HEK293 (cell line): ENCODE measurements around the gene GJB2.

Source experiments
- AEBP2 ChIP-seq: fragments of 450-650 bp; formaldehyde crosslinking; IDR thresholded peaks from 2 replicates; pipeline ENCODE4 v1.5.1; 2016; ENCODE audit warnings: missing biosample characterization, missing genetic modification characterization, borderline replicate concordance
- FEZF1 ChIP-seq: fragments of 450-650 bp; formaldehyde crosslinking; IDR thresholded peaks from 2 replicates; pipeline ENCODE4 v1.5.1; 2016; ENCODE audit warnings: missing biosample characterization, missing genetic modification characterization
- GLIS1 ChIP-seq: fragments of 450-650 bp; formaldehyde crosslinking; IDR thresholded peaks from 2 replicates; pipeline ENCODE4 v1.5.1; 2016; ENCODE audit warnings: missing biosample characterization, missing genetic modification characterization
- IKZF3 ChIP-seq: fragments of 450-650 bp; IDR thresholded peaks from 2 replicates; pipeline ENCODE4 v1.5.0; 2018; ENCODE audit warnings: missing biosample characterization, mild to moderate bottlenecking, missing genetic modification characterization, moderate library complexity
- KLF10 ChIP-seq: fragments of 450-650 bp; IDR thresholded peaks from 2 replicates; pipeline ENCODE4 v1.5.1; 2018; ENCODE audit warnings: missing biosample characterization, mild to moderate bottlenecking, missing genetic modification characterization
- PATZ1 ChIP-seq: fragments of 450-650 bp; formaldehyde crosslinking; IDR thresholded peaks from 2 replicates; pipeline ENCODE4 v1.5.1; 2016; ENCODE audit warnings: missing biosample characterization, missing genetic modification characterization
- PRDM10 ChIP-seq: fragments of 450-650 bp; formaldehyde crosslinking; IDR thresholded peaks from 2 replicates; pipeline ENCODE4 v1.5.1; 2016; ENCODE audit warnings: missing biosample characterization, missing genetic modification characterization
- PRDM6 ChIP-seq: fragments of 450-650 bp; formaldehyde crosslinking; IDR thresholded peaks from 2 replicates; pipeline ENCODE4 v1.5.1; 2017; ENCODE audit warnings: missing biosample characterization, missing genetic modification characterization
- SCRT2 ChIP-seq: fragments of 450-650 bp; formaldehyde crosslinking; IDR thresholded peaks from 2 replicates; pipeline ENCODE4 v1.5.1; 2016; ENCODE audit warnings: missing biosample characterization, missing genetic modification characterization
- ZBTB11 ChIP-seq: fragments of 450-650 bp; formaldehyde crosslinking; conservative IDR thresholded peaks from 2 replicates; pipeline ENCODE4 v1.5.1; 2016; ENCODE audit warnings: low read depth, missing biosample characterization, missing genetic modification characterization
- ZBTB20 ChIP-seq: fragments of 450-650 bp; formaldehyde crosslinking; IDR thresholded peaks from 2 replicates; pipeline ENCODE4 v1.5.1; 2016; ENCODE audit warnings: missing biosample characterization, missing genetic modification characterization
- ZBTB6 ChIP-seq: fragments of 450-650 bp; formaldehyde crosslinking; IDR thresholded peaks from 2 replicates; pipeline ENCODE4 v1.5.1; 2017; ENCODE audit warnings: missing biosample characterization, missing genetic modification characterization
- ZEB2 ChIP-seq: fragments of 450-650 bp; formaldehyde crosslinking; IDR thresholded peaks from 2 replicates; pipeline ENCODE4 v1.5.1; 2016; ENCODE audit warnings: missing biosample characterization, missing genetic modification characterization
- ZNF174 ChIP-seq: fragments of 450-650 bp; formaldehyde crosslinking; IDR thresholded peaks from 2 replicates; pipeline ENCODE4 v1.5.0; 2017; ENCODE audit warnings: missing biosample characterization, mild to moderate bottlenecking, missing genetic modification characterization
- ZNF302 ChIP-seq: fragments of 450-650 bp; formaldehyde crosslinking; IDR thresholded peaks from 2 replicates; pipeline ENCODE4 v1.5.1; 2016; ENCODE audit warnings: missing biosample characterization, missing genetic modification characterization, low read depth
- ZNF354C ChIP-seq: fragments of 450-650 bp; formaldehyde crosslinking; IDR thresholded peaks from 2 replicates; pipeline ENCODE4 v1.5.1; 2016; ENCODE audit warnings: missing biosample characterization, missing genetic modification characterization, low read depth, borderline replicate concordance
- ZNF488 ChIP-seq: fragments of 450-650 bp; formaldehyde crosslinking; IDR thresholded peaks from 2 replicates; pipeline ENCODE4 v1.5.1; 2016; ENCODE audit warnings: missing biosample characterization, missing genetic modification characterization
- ZNF596 ChIP-seq: fragments of 450-650 bp; IDR thresholded peaks from 2 replicates; pipeline ENCODE4 v1.5.0; 2018; ENCODE audit warnings: missing biosample characterization, mild to moderate bottlenecking, missing genetic modification characterization, moderate library complexity
- ZNF600 ChIP-seq: fragments of 450-650 bp; formaldehyde crosslinking; IDR thresholded peaks from 2 replicates; pipeline ENCODE4 v1.5.1; 2016; ENCODE audit warnings: missing biosample characterization, missing genetic modification characterization
- ZNF658 ChIP-seq: fragments of 450-650 bp; formaldehyde crosslinking; IDR thresholded peaks from 2 replicates; pipeline ENCODE4; 2016; ENCODE audit warnings: missing biosample characterization, missing genetic modification characterization
- ZNF660 ChIP-seq: fragments of 450-650 bp; IDR thresholded peaks from 2 replicates; pipeline ENCODE4 v1.5.1; 2018; ENCODE audit warnings: missing biosample characterization, mild to moderate bottlenecking, missing genetic modification characterization
- ZNF76 ChIP-seq: fragments of 450-650 bp; formaldehyde crosslinking; IDR thresholded peaks from 2 replicates; pipeline ENCODE4; 2016; ENCODE audit warnings: low read depth, missing biosample characterization, missing genetic modification characterization, borderline replicate concordance
- ZXDB ChIP-seq: fragments of 450-650 bp; formaldehyde crosslinking; IDR thresholded peaks from 2 replicates; pipeline ENCODE4 v1.5.1; 2016; ENCODE audit warnings: missing biosample characterization, missing genetic modification characterization

Gene GJB2

GRCh38 chr13:20141238-20142022 lies 51.3 kb downstream of the GJB2 start (continued):
- TF ChIP-seq ZNF302 (no peak), FEZF1 (tag by site-specific recombination) (peak; percentile 91), ZNF658 (tag by site-specific recombination) (no peak), PRDM10 (tag by site-specific recombination) (no peak), IKZF3 (tag by site-specific recombination) (peak; percentile 33; the same call in 1 of the 2 replicates), ZBTB20 (tag by site-specific recombination) (no peak), ZEB2 (tag by site-specific recombination) (0 out of 2 replicates have a peak, but pooled peaks have one; percentile 49), ZBTB11 (no peak), ZNF354C (tag by site-specific recombination) (no peak), GLIS1 (peak; percentile 33; the same call in 1 of the 2 replicates), PRDM6 (tag by site-specific recombination) (peak; percentile 80), SCRT2 (tag by site-specific recombination) (peak; percentile 94), ZNF488 (tag by site-specific recombination) (no peak), KLF10 (no peak; the same call in 1 of the 2 replicates), ZNF660 (tag by site-specific recombination) (no peak), ZNF174 (tag by site-specific recombination) (no peak), ZXDB (peak; percentile 70), PATZ1 (tag by site-specific recombination) (peak; percentile 57; the same call in 1 of the 2 replicates), ZBTB6 (peak; percentile 94), ZNF76 (tag by site-specific recombination) (no peak), ZNF600 (tag by site-specific recombination) (0 out of 2 replicates have a peak, but pooled peaks have one; percentile 13), AEBP2 (tag by site-specific recombination) (no peak), ZNF596 (tag by site-specific recombination) (no peak)
